ENCODE measurements around the gene VRK2. TPM values are rescaled to one million over a fixed set of nuclear protein-coding genes. Genes with fewer than 3 reads are reported as not detected.

Gene VRK2
- total and polyA plus RNA-seq, 7 donors = 6.2 to 30.2 (median 17.7) TPM

DNA sequence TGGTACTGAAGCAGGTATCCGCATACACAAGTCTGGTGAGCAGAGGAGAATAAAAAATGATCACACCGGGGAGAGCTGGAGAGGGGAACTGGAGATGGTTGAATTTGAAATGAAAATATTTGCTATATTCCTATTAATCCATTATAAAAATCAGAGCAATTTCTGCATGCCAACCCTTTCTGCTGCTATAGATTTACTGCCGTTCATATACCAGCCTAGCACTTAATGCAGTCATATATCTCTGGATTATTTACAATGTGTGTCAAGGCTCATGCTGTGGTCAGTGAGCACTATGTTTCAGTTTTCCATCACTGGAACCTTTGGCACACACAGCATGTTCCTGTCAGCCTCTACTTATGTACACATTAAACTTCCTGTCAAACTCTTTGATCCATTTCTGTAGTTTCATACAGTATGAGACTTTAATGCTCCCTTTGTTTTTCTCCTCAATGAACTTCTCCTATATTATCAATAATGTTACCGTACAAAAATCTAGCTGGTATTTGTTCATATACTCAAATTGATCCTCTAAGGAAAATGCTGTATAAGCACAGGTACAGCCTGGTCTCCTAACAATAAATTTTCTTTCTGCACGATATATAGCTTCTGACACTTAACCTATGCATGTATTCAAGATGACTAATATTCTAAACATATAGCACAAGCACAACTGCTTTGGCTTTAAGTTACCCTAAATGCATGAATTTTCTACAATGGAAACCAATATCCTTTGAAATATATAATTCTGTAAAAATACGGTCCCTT, 157.8 kb downstream of the VRK2 start:
- TF ChIP-seq, protein P1, sequence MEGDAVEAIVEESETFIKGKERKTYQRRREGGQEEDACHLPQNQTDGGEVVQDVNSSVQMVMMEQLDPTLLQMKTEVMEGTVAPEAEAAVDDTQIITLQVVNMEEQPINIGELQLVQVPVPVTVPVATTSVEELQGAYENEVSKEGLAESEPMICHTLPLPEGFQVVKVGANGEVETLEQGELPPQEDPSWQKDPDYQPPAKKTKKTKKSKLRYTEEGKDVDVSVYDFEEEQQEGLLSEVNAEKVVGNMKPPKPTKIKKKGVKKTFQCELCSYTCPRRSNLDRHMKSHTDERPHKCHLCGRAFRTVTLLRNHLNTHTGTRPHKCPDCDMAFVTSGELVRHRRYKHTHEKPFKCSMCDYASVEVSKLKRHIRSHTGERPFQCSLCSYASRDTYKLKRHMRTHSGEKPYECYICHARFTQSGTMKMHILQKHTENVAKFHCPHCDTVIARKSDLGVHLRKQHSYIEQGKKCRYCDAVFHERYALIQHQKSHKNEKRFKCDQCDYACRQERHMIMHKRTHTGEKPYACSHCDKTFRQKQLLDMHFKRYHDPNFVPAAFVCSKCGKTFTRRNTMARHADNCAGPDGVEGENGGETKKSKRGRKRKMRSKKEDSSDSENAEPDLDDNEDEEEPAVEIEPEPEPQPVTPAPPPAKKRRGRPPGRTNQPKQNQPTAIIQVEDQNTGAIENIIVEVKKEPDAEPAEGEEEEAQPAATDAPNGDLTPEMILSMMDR (IDR thresholded peaks at IDR 0.05) = no peak
- H3K4me1 ChIP-seq = no peaks in the 10 kb centered on the region
- no peak for ATAC-seq
- H3K27me3 ChIP-seq (ENCODE audit: insufficient read depth in 3 of 3, low read length in 2 of 3) = no peaks in the 10 kb centered on the region
- H3K36me3 ChIP-seq (ENCODE audit: insufficient read depth in 1 of 2, low read depth in 1 of 2) = peaks cover 0 to 5% of the 10 kb centered on the region in 2 donors
- H3K27ac ChIP-seq = no peak overlapping the region
- no peak overlapping the region for H3K4me3 ChIP-seq
- DNase-seq = no peak
- WGBS, 3 donors = 86 to 90% (median 88%) methylated on average over 6 of the region's 6 CpGs
- H3K9me3 ChIP-seq = no peaks in the 10 kb centered on the region
- intact Hi-C loops (cut with DNase I) = no loop called here

DNA sequence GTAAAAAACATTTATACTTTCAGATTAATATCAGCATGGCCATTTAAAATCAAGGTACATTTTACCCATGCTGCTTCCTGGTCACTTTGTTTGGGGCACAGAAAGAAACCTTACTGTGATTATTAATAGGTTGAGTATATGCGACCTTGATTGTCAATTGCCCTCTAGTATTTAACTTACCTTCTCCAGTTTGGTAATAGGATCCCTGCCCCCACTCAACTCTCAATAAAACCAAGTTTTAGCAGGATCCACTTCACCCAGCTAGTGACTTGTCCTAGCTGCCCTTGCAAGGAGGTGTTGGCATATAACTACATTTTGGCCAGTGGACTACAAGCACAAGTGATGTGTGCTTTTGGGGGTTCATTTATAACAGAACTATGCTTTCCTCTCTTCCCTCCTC, 160.2 kb downstream of the VRK2 start:
- intact Hi-C loops (cut with DNase I) = no loop called here
- DNase-seq = no peak
- no peak for ATAC-seq
- Histone ChIP-seq H3K4me1 (no peaks in the 10 kb centered on the region), H3K36me3 (ENCODE audit: insufficient read depth in 1 of 2, low read depth in 1 of 2) (peaks cover 0 to 2% of the 10 kb centered on the region in 2 donors), H3K27me3 (ENCODE audit: insufficient read depth in 3 of 3, low read length in 2 of 3) (no peaks in the 10 kb centered on the region), H3K27ac (no peak overlapping the region), H3K9me3 (no peaks in the 10 kb centered on the region), H3K4me3 (no peak overlapping the region)
- TF ChIP-seq, protein P1 (IDR thresholded peaks at IDR 0.05) = no peak
- WGBS, 3 donors = 99 to 100% (median 100%) methylated on average over 1 of the region's 1 CpG

DNA sequence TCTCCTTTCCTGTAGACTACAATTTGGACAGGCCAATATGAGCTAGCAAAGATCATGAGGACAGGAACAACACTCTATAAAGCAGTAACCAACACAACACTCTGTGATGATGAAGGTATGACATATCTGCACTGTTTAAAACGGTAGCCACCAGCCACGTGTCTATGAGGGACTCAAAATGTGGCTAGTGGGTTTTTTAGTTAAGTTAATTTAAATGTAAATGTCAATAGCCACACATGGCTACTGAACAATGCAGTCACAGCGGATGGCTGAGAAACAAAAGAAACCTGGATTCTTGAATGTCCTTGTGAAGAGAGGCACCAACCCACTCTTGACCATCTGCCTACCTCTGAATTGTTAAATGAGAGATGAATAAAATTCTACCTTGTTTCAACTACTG, 160.6 kb downstream of the VRK2 start:
- Histone ChIP-seq H3K36me3 (ENCODE audit: insufficient read depth in 1 of 2, low read depth in 1 of 2) (peaks cover 0 to 4% of the 10 kb centered on the region in 2 donors), H3K27ac (no peak overlapping the region), H3K9me3 (no peaks in the 10 kb centered on the region), H3K27me3 (ENCODE audit: insufficient read depth in 3 of 3, low read length in 2 of 3) (no peaks in the 10 kb centered on the region), H3K4me1 (no peaks in the 10 kb centered on the region), H3K4me3 (no peak overlapping the region)
- no peak for DNase-seq
- no peak for ATAC-seq
- intact Hi-C loops (cut with DNase I) = no loop called here
- TF ChIP-seq, protein P1 (IDR thresholded peaks at IDR 0.05) = no peak
- WGBS, 3 donors = 83 to 84% (median 83%) methylated on average over 3 of the region's 3 CpGs

Other genes with a start within 250 kb of the VRK2 start
- 1 to 10 TPM; 4.2 to 6.4 (median 5.3) TPM for gene FANCL, start 194.5 kb downstream of the VRK2 start, total RNA-seq
- 1 to 10 TPM; 3.9 to 5.8 (median 5.5) TPM for gene FANCL, start 194.5 kb downstream of the VRK2 start, polyA plus RNA-seq

Measured in psoas muscle (tissue), 8 donors.